WI38 (cell line): ENCODE measurements around the gene NPHP4.

ENCODE experiments used
- H3K4me3 ChIP-seq: 2 replicates; pipeline ENCODE4 v1.5.1; 2011; ENCODE audit warnings: low read depth, mild to moderate bottlenecking, control low read depth, low read length
- CTCF ChIP-seq: IDR thresholded peaks from 2 replicates; pipeline ENCODE4 v1.5.1; 2012; ENCODE audit warnings: low read depth, mild to moderate bottlenecking, control low read depth, low read length

Gene NPHP4

GRCh38 chr1:6012529-6013318, 20.5 kb upstream of the NPHP4 start:
- no peak for TF ChIP-seq CTCF

GRCh38 chr1:6011946-6012258, 19.7 kb upstream of the NPHP4 start:
- no peak overlapping the region for H3K4me3 ChIP-seq
- no peak for TF ChIP-seq CTCF

More at GRCh38 chr1:6012529-6013318, 20.5 kb upstream of the NPHP4 start:
- no peak overlapping the region for H3K4me3 ChIP-seq

GRCh38 chr1:6011161-6011945, 19.1 kb upstream of the NPHP4 start:
- TF ChIP-seq CTCF = no peak
- H3K4me3 ChIP-seq = no peak overlapping the region

- no peak for TF ChIP-seq CTCF
- H3K4me3 ChIP-seq = no peak overlapping the region
Measured at GRCh38 chr1:6010554-6010953, 18.3 kb upstream of the NPHP4 start.

- no peak overlapping the region for H3K4me3 ChIP-seq
- TF ChIP-seq CTCF = no peak
Measured at GRCh38 chr1:6009120-6010040, 17.2 kb upstream of the NPHP4 start.

GRCh38 chr1:6008696-6009095, 16.5 kb upstream of the NPHP4 start:
- no peak overlapping the region for H3K4me3 ChIP-seq
- no peak for TF ChIP-seq CTCF
